Activated CD4-positive, CD25-positive, alpha-beta regulatory T cell treated with anti-CD3 and anti-CD28 coated beads, Interleukin-2, amount 50 U/mL, for 72 hours (primary cell): ENCODE results near the gene FIGNL2.

ENCODE experiments used
- DNase-seq: peaks from one replicate; pipeline ENCODE4 v3.0.0; 2021

FIGNL2 gene

GRCh38 chr12:51873251-51873994 lies 24.9 kb upstream of the FIGNL2 start:
- no peak for DNase-seq

- no peak for DNase-seq
Measured at GRCh38 chr12:51872689-51872981, 24.1 kb upstream of the FIGNL2 start.

GRCh38 chr12:51871918-51872688 lies 23.6 kb upstream of the FIGNL2 start:
- no peak for DNase-seq

GRCh38 chr12:51871126-51871525 lies 22.6 kb upstream of the FIGNL2 start:
- no peak for DNase-seq

GRCh38 chr12:51870504-51870903 lies 22.0 kb upstream of the FIGNL2 start:
- DNase-seq = no peak

GRCh38 chr12:51869931-51870330 lies 21.4 kb upstream of the FIGNL2 start:
- DNase-seq = no peak

GRCh38 chr12:51869496-51869865 lies 21.0 kb upstream of the FIGNL2 start:
- DNase-seq = no peak

GRCh38 chr12:51868821-51869495 lies 20.4 kb upstream of the FIGNL2 start:
- no peak for DNase-seq

- DNase-seq = no peak
Measured at GRCh38 chr12:51867796-51868428, 19.4 kb upstream of the FIGNL2 start.

- no peak for DNase-seq
Measured at GRCh38 chr12:51867371-51867770, 18.9 kb upstream of the FIGNL2 start.

- no peak for DNase-seq
Measured at GRCh38 chr12:51866762-51867161, 18.2 kb upstream of the FIGNL2 start.

GRCh38 chr12:51866324-51866723 lies 17.8 kb upstream of the FIGNL2 start:
- no peak for DNase-seq

- DNase-seq = no peak
Measured at GRCh38 chr12:51865757-51866270, 17.3 kb upstream of the FIGNL2 start.

- DNase-seq = no peak
Measured at GRCh38 chr12:51864833-51865670, 16.5 kb upstream of the FIGNL2 start.

GRCh38 chr12:51863933-51864832 lies 15.7 kb upstream of the FIGNL2 start:
- DNase-seq = no peak

GRCh38 chr12:51863363-51863932 lies 14.9 kb upstream of the FIGNL2 start:
- DNase-seq = no peak

- DNase-seq = no peak
Measured at GRCh38 chr12:51862947-51863346, 14.4 kb upstream of the FIGNL2 start.

- DNase-seq = no peak
Measured at GRCh38 chr12:51860986-51861385, 12.5 kb upstream of the FIGNL2 start.

- no peak for DNase-seq
Measured at GRCh38 chr12:51855586-51856428, 7.3 kb upstream of the FIGNL2 start.
